ENCODE measurements around the gene SYT2. TPM values are rescaled to one million over a fixed set of nuclear protein-coding genes. Genes with fewer than 3 reads are reported as not detected.

SYT2 gene
- total and polyA plus RNA-seq, 2 of the 13 experiments (the other 11 are each of a cell fraction or from before 2014, with no cell fraction given), result not detected

DNA sequence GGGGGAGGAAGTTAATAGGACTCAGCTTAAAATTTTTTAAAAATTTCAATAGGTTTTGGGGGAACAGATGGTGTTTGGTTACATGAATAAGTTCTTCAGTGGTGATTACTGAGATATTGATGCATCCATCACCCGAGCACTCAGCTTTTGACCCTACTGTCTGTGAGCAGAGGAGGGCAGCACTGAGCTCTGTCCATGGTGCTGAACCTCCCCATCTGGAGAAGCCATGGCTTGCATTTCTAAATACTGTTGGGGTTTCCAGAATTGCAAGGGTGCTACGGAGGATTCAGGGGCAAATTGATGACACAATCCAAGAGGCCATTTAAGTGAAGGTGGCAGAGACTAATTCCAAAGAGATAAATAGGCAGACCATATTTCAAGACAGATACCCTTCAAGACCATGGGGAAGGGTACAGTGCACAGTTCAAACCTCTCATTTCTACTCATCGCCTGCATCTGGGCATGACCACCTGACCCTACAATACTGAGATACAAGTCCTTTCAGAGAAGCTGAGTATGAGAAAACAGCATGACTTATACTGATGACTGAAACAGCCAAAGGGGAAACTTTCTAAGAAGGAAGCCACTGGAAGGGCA, 17.2 kb downstream of the SYT2 start (continued):
- TF ChIP-seq, protein P1, sequence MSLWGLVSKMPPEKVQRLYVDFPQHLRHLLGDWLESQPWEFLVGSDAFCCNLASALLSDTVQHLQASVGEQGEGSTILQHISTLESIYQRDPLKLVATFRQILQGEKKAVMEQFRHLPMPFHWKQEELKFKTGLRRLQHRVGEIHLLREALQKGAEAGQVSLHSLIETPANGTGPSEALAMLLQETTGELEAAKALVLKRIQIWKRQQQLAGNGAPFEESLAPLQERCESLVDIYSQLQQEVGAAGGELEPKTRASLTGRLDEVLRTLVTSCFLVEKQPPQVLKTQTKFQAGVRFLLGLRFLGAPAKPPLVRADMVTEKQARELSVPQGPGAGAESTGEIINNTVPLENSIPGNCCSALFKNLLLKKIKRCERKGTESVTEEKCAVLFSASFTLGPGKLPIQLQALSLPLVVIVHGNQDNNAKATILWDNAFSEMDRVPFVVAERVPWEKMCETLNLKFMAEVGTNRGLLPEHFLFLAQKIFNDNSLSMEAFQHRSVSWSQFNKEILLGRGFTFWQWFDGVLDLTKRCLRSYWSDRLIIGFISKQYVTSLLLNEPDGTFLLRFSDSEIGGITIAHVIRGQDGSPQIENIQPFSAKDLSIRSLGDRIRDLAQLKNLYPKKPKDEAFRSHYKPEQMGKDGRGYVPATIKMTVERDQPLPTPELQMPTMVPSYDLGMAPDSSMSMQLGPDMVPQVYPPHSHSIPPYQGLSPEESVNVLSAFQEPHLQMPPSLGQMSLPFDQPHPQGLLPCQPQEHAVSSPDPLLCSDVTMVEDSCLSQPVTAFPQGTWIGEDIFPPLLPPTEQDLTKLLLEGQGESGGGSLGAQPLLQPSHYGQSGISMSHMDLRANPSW (CRISPR knock-in tag; IDR thresholded peaks at IDR 0.05; ENCODE audit: borderline replicate concordance), result no peak
- no peak for TF ChIP-seq FOXK2 (IDR thresholded peaks at IDR 0.05)
- peak; percentile 90 for TF ChIP-seq ZNF441 (CRISPR knock-in tag; IDR thresholded peaks at IDR 0.05; ENCODE audit: borderline replicate concordance)
- TF ChIP-seq ZNF562 (CRISPR knock-in tag; IDR thresholded peaks at IDR 0.05; ENCODE audit: borderline replicate concordance), result no peak
- TF ChIP-seq ZNF333 (CRISPR knock-in tag; IDR thresholded peaks at IDR 0.05; ENCODE audit: borderline replicate concordance), result no peak
- TF ChIP-seq, protein P2, sequence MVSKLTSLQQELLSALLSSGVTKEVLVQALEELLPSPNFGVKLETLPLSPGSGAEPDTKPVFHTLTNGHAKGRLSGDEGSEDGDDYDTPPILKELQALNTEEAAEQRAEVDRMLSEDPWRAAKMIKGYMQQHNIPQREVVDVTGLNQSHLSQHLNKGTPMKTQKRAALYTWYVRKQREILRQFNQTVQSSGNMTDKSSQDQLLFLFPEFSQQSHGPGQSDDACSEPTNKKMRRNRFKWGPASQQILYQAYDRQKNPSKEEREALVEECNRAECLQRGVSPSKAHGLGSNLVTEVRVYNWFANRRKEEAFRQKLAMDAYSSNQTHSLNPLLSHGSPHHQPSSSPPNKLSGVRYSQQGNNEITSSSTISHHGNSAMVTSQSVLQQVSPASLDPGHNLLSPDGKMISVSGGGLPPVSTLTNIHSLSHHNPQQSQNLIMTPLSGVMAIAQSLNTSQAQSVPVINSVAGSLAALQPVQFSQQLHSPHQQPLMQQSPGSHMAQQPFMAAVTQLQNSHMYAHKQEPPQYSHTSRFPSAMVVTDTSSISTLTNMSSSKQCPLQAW (CRISPR knock-in tag; IDR thresholded peaks at IDR 0.05), result 0 out of 2 replicates have a peak, but pooled peaks have one; percentile 25
- TF ChIP-seq PAF1 (CRISPR knock-in tag; IDR thresholded peaks at IDR 0.05), result no peak
- TF ChIP-seq ZNF10 (CRISPR knock-in tag; IDR thresholded peaks at IDR 0.05; ENCODE audit: borderline replicate concordance, low read depth), result no peak
- TF ChIP-seq ZBTB7B (CRISPR knock-in tag; IDR thresholded peaks at IDR 0.05), result 0 out of 2 replicates have a peak, but pooled peaks have one; percentile 37
- TF ChIP-seq, protein P3, sequence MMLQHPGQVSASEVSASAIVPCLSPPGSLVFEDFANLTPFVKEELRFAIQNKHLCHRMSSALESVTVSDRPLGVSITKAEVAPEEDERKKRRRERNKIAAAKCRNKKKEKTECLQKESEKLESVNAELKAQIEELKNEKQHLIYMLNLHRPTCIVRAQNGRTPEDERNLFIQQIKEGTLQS (CRISPR knock-in tag; IDR thresholded peaks at IDR 0.05), result peak; percentile 57; the same call in 1 of the 2 replicates
- peak; percentile 59; the same call in 1 of the 2 replicates for TF ChIP-seq RARA (CRISPR knock-in tag; IDR thresholded peaks at IDR 0.05)
- TF ChIP-seq MED8 (CRISPR knock-in tag; IDR thresholded peaks at IDR 0.05; ENCODE audit: insufficient replicate concordance), result no peak
- TF ChIP-seq SALL1 (CRISPR knock-in tag; IDR thresholded peaks at IDR 0.05), result peak; percentile 86
- TF ChIP-seq, protein P4, sequence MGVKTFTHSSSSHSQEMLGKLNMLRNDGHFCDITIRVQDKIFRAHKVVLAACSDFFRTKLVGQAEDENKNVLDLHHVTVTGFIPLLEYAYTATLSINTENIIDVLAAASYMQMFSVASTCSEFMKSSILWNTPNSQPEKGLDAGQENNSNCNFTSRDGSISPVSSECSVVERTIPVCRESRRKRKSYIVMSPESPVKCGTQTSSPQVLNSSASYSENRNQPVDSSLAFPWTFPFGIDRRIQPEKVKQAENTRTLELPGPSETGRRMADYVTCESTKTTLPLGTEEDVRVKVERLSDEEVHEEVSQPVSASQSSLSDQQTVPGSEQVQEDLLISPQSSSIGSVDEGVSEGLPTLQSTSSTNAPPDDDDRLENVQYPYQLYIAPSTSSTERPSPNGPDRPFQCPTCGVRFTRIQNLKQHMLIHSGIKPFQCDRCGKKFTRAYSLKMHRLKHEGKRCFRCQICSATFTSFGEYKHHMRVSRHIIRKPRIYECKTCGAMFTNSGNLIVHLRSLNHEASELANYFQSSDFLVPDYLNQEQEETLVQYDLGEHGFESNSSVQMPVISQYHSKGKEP (CRISPR knock-in tag; IDR thresholded peaks at IDR 0.05), result peak; percentile 96
- TF ChIP-seq FOXA1 (IDR thresholded peaks at IDR 0.05), result no peak
- TF ChIP-seq FOXA1 (CRISPR knock-in tag; IDR thresholded peaks at IDR 0.05), result no peak
- no peak for TF ChIP-seq ZNF260 (CRISPR knock-in tag; IDR thresholded peaks at IDR 0.05; ENCODE audit: borderline replicate concordance, low read depth)
- TF ChIP-seq, protein P5, sequence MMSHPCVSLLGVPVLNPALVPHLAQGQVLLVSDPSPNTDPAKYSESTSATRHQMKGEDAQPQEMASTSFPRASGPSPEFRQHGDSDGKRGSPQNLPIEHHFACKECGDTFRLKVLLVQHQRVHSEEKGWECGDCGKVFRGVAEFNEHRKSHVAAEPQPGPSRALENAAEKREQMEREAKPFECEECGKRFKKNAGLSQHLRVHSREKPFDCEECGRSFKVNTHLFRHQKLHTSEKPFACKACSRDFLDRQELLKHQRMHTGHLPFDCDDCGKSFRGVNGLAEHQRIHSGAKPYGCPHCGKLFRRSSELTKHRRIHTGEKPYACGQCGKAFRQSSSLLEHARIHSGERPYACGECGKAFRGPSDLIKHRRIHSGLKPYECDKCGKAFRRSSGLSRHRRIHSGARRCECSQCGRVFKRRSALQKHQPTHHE (CRISPR knock-in tag; IDR thresholded peaks at IDR 0.05; ENCODE audit: borderline replicate concordance), result no peak
- no peak for TF ChIP-seq TP53 (CRISPR knock-in tag; conservative IDR thresholded peaks at IDR 0.05)
- no peak for TF ChIP-seq FOSL1 (CRISPR knock-in tag; IDR thresholded peaks at IDR 0.05; ENCODE audit: borderline replicate concordance)
